Skeletal muscle tissue (tissue), 4 donors: ENCODE results near the gene YWHAE. TPM values are rescaled to one million over a fixed set of nuclear protein-coding genes. Genes with fewer than 3 reads are reported as not detected.
"Not testable (repeated sequence)": the region's sequence is repeated elsewhere in the genome, so short reads cannot be mapped to it uniquely, and the experiment has no call there.

Experiments
- H3K27ac ChIP-seq: one replicate; pipeline ENCODE4 v1.7.0; 2013; ENCODE audit warnings: mild to moderate bottlenecking, low read depth, low read length, inconsistent platforms
- H3K27me3 ChIP-seq, 3 donors: one replicate each; pipeline ENCODE4 v1.7.0; 2013; ENCODE audit warnings: low read length in 3 of 3; ENCODE audit not compliant: control insufficient read depth in 3 of 3, insufficient read depth in 3 of 3
- H3K36me3 ChIP-seq, 3 donors: one replicate each; pipeline ENCODE4 v1.7.0; 2013; ENCODE audit warnings: low read length in 3 of 3; ENCODE audit not compliant: control insufficient read depth in 3 of 3, insufficient read depth in 3 of 3
- H3K4me1 ChIP-seq, 3 donors: one replicate each; pipeline ENCODE4 v1.7.0; 2013; ENCODE audit warnings: low read length in 3 of 3, mild to moderate bottlenecking in 3 of 3; ENCODE audit not compliant: control insufficient read depth in 3 of 3, insufficient read depth in 3 of 3
- H3K4me3 ChIP-seq, 3 donors: one replicate each; pipeline ENCODE4 v1.7.0; 2013; ENCODE audit warnings: low read length in 3 of 3
- H3K9ac ChIP-seq, 3 donors: one replicate each; pipeline ENCODE4 v1.7.0; 2013; ENCODE audit warnings: low read length in 3 of 3, mild to moderate bottlenecking in 3 of 3, moderate library complexity in 2 of 3, low read depth in 1 of 3
- H3K9me3 ChIP-seq, 3 donors: one replicate each; pipeline ENCODE4 v1.7.0; 2013; ENCODE audit warnings: low read length in 3 of 3; ENCODE audit not compliant: control insufficient read depth in 3 of 3
- total RNA-seq: library from RNA; depleted of rRNA; stranded (reverse); fragments of >200 nt; gene quantifications from one replicate; pipeline ENCODE4 v1.2.3, GENCODE V29; 2014
- donor health status: Osteomylitis.

Gene YWHAE
- total RNA-seq, 1 donor from 2014 or later = 280 TPM

- Histone ChIP-seq H3K4me1 (peaks cover 7 to 10% (median 9%) of the 10 kb centered on the region in 3 donors), H3K27ac (no peak overlapping the region), H3K27me3 (no peaks in the 10 kb centered on the region), H3K4me3 (no peak overlapping the region), H3K36me3 (peaks cover 16 to 29% (median 24%) of the 10 kb centered on the region in 3 donors), H3K9me3 (no peaks in the 10 kb centered on the region), H3K9ac (no peak overlapping the region)
These were observed 34.1 kb upstream of the YWHAE start for GRCh38 chr17:1434150-1434549.

GRCh38 chr17:1431631-1432104 is 31.6 kb upstream of the YWHAE start:
- Histone ChIP-seq H3K9ac (no peak overlapping the region), H3K4me3 (no peak overlapping the region), H3K36me3 (peaks cover 14 to 28% (median 22%) of the 10 kb centered on the region in 3 donors), H3K9me3 (no peaks in the 10 kb centered on the region), H3K4me1 (peaks cover 4 to 7% (median 6%) of the 10 kb centered on the region in 3 donors), H3K27me3 (no peaks in the 10 kb centered on the region), H3K27ac (no peak overlapping the region)

- H3K9me3 ChIP-seq = no peaks in the 10 kb centered on the region
- no peaks in the 10 kb centered on the region for H3K27me3 ChIP-seq
- peak overlapping the region; percentile 43 to 50 (median 46) for H3K9ac ChIP-seq
- H3K4me3 ChIP-seq = peak overlapping the region in 1 of 3 donors; percentile 17
- peaks cover 9 to 19% (median 16%) of the 10 kb centered on the region in 3 donors for H3K36me3 ChIP-seq
- H3K4me1 ChIP-seq = peaks cover 19 to 30% (median 23%) of the 10 kb centered on the region in 3 donors
- peak overlapping the region; percentile 87 for H3K27ac ChIP-seq
These were observed 23.6 kb upstream of the YWHAE start for GRCh38 chr17:1423456-1424135.

GRCh38 chr17:1422885-1423284 is 22.9 kb upstream of the YWHAE start:
- Histone ChIP-seq H3K4me1 (peaks cover 19 to 30% (median 23%) of the 10 kb centered on the region in 3 donors), H3K36me3 (peaks cover 10 to 19% (median 16%) of the 10 kb centered on the region in 3 donors), H3K4me3 (peak overlapping the region in 1 of 3 donors; percentile 17), H3K9ac (peak overlapping the region in 2 of 3 donors; percentile 46 to 50), H3K27ac (peak overlapping the region; percentile 87), H3K9me3 (no peaks in the 10 kb centered on the region), H3K27me3 (no peaks in the 10 kb centered on the region)

GRCh38 chr17:1421470-1421869 is 21.4 kb upstream of the YWHAE start:
- H3K27ac ChIP-seq = no peak overlapping the region
- peaks cover 10 to 19% (median 16%) of the 10 kb centered on the region in 3 donors for H3K36me3 ChIP-seq
- no peak overlapping the region for H3K4me3 ChIP-seq

GRCh38 chr17:1420981-1421380 is 21.0 kb upstream of the YWHAE start:
- H3K27ac ChIP-seq = no peak overlapping the region

More at GRCh38 chr17:1421470-1421869, 21.4 kb upstream of the YWHAE start:
- no peaks in the 10 kb centered on the region for H3K9me3 ChIP-seq
- no peaks in the 10 kb centered on the region for H3K27me3 ChIP-seq
- no peak overlapping the region for H3K9ac ChIP-seq
- peaks cover 19 to 30% (median 23%) of the 10 kb centered on the region in 3 donors for H3K4me1 ChIP-seq

GRCh38 chr17:1420163-1420562 is 20.1 kb upstream of the YWHAE start:
- no peak overlapping the region for H3K27ac ChIP-seq
- no peaks in the 10 kb centered on the region for H3K9me3 ChIP-seq
- no peaks in the 10 kb centered on the region for H3K27me3 ChIP-seq
- no peak overlapping the region for H3K4me3 ChIP-seq
- peaks cover 19 to 30% (median 23%) of the 10 kb centered on the region in 3 donors for H3K4me1 ChIP-seq
- H3K9ac ChIP-seq = no peak overlapping the region
- peaks cover 6 to 12% (median 10%) of the 10 kb centered on the region in 3 donors for H3K36me3 ChIP-seq

More at GRCh38 chr17:1420981-1421380, 21.0 kb upstream of the YWHAE start:
- no peak overlapping the region for H3K9ac ChIP-seq
- peaks cover 19 to 30% (median 23%) of the 10 kb centered on the region in 3 donors for H3K4me1 ChIP-seq
- H3K4me3 ChIP-seq = no peak overlapping the region
- H3K36me3 ChIP-seq = peaks cover 7 to 16% (median 13%) of the 10 kb centered on the region in 3 donors
- no peaks in the 10 kb centered on the region for H3K27me3 ChIP-seq
- H3K9me3 ChIP-seq = no peaks in the 10 kb centered on the region

- H3K27ac ChIP-seq, H3K9ac ChIP-seq, H3K9me3 ChIP-seq, H3K4me3 ChIP-seq, H3K27me3 ChIP-seq: not testable (repeated sequence)
- H3K36me3 ChIP-seq = peaks cover 6 to 12% (median 10%) of the 10 kb centered on the region in 3 donors
- H3K4me1 ChIP-seq = peaks cover 16 to 33% (median 25%) of the 10 kb centered on the region in 3 donors
These were observed 18.5 kb upstream of the YWHAE start for GRCh38 chr17:1418476-1418875.

GRCh38 chr17:1416414-1416813 is 16.4 kb upstream of the YWHAE start:
- Histone ChIP-seq H3K9me3 (peaks cover 0 to 2% (median 0%) of the 10 kb centered on the region in 3 donors), H3K4me1 (peaks cover 10 to 19% (median 14%) of the 10 kb centered on the region in 3 donors), H3K36me3 (peaks cover 3 to 6% (median 4%) of the 10 kb centered on the region in 3 donors), H3K4me3 (no peak overlapping the region), H3K27me3 (no peaks in the 10 kb centered on the region), H3K27ac (no peak overlapping the region), H3K9ac (no peak overlapping the region)

GRCh38 chr17:1414634-1415033 is 14.6 kb upstream of the YWHAE start:
- peaks cover 0 to 2% (median 1%) of the 10 kb centered on the region in 3 donors for H3K36me3 ChIP-seq
- H3K27me3 ChIP-seq = no peaks in the 10 kb centered on the region
- peaks cover 10 to 17% (median 14%) of the 10 kb centered on the region in 3 donors for H3K4me1 ChIP-seq
- H3K9me3 ChIP-seq = peaks cover 0 to 2% (median 0%) of the 10 kb centered on the region in 3 donors
- H3K27ac ChIP-seq = peak overlapping the region; percentile 43
- H3K4me3 ChIP-seq = peak overlapping the region in 1 of 3 donors; percentile 35
- peak overlapping the region in 1 of 3 donors; percentile 54 for H3K9ac ChIP-seq
